HEK293 (cell line): ENCODE measurements around the gene PTPN12.

ENCODE experiments used
- CTCF ChIA-PET: fragments of 350-600 bp; formaldehyde crosslinking; extraction: SDS; loops from one replicate; lab custom pipeline; 2021; ENCODE audit warnings: antibody characterized with exemption; lab: Yijun Ruan, JAX
- POLR2A ChIA-PET: fragments of 300-600 bp; formaldehyde crosslinking; extraction: SDS; loops from one replicate; lab custom pipeline; 2020; ENCODE audit warnings: antibody characterized with exemption, inconsistent platforms; lab: Yijun Ruan, JAX
- H3K27ac ChIP-seq: fragments of 200-500 bp; sonication (Bioruptor generic); 2 replicates; pipeline ENCODE4 v1.5.1; 2014; ENCODE audit warnings: low read depth, low read length, control low read depth, inconsistent platforms; ENCODE audit errors: extremely low read depth
- H3K36me3 ChIP-seq, 2 experiments: fragments of 200-500 bp in 1 of 2; sonication (Bioruptor generic) in 1 of 2; 1 replicate in 1 of 2; 2 replicates in 1 of 2; pipeline ENCODE4 v1.5.1; 2014 to 2017; ENCODE audit warnings: inconsistent platforms in 2 of 2, low read length in 2 of 2; ENCODE audit not compliant: control insufficient read depth in 2 of 2, insufficient read depth in 1 of 2
- H3K4me1 ChIP-seq: fragments of 200-500 bp; sonication (Bioruptor generic); 2 replicates; pipeline ENCODE4 v1.5.1; 2014; ENCODE audit warnings: mild to moderate bottlenecking, low read length, inconsistent platforms; ENCODE audit not compliant: control insufficient read depth, insufficient read depth
- H3K4me3 ChIP-seq: 2 replicates; pipeline ENCODE4 v1.5.1; 2011; ENCODE audit warnings: low read depth, mild to moderate bottlenecking, control low read depth, low read length, moderate library complexity
- H3K9me3 ChIP-seq: fragments of 200-500 bp; sonication (Bioruptor generic); 2 replicates; pipeline ENCODE4 v1.5.1; 2014; ENCODE audit warnings: low read depth, low read length, inconsistent platforms; ENCODE audit not compliant: control insufficient read depth, insufficient read depth
- ELK4 ChIP-seq: IDR thresholded peaks from 2 replicates; pipeline ENCODE4 v1.6.1; 2011; ENCODE audit warnings: mild to moderate bottlenecking, low read depth, low read length, borderline replicate concordance
- FEZF1 ChIP-seq: fragments of 450-650 bp; formaldehyde crosslinking; IDR thresholded peaks from 2 replicates; pipeline ENCODE4 v1.5.1; 2016; ENCODE audit warnings: missing biosample characterization, missing genetic modification characterization
- SALL2 ChIP-seq: fragments of 450-650 bp; formaldehyde crosslinking; IDR thresholded peaks from 2 replicates; pipeline ENCODE4 v1.5.0; 2017; ENCODE audit warnings: missing biosample characterization, mild to moderate bottlenecking, missing genetic modification characterization, borderline replicate concordance
- WT1 ChIP-seq: fragments of 450-650 bp; formaldehyde crosslinking; IDR thresholded peaks from 2 replicates; pipeline ENCODE4 v1.5.1; 2016; ENCODE audit warnings: missing biosample characterization, missing genetic modification characterization
- ZBTB44 ChIP-seq: fragments of 450-650 bp; IDR thresholded peaks from 2 replicates; pipeline ENCODE4 v1.5.1; 2018; ENCODE audit warnings: missing biosample characterization, mild to moderate bottlenecking, missing genetic modification characterization
- ZEB2 ChIP-seq: fragments of 450-650 bp; formaldehyde crosslinking; IDR thresholded peaks from 2 replicates; pipeline ENCODE4 v1.5.1; 2016; ENCODE audit warnings: missing biosample characterization, missing genetic modification characterization
- ZFP69B ChIP-seq: fragments of 450-650 bp; formaldehyde crosslinking; IDR thresholded peaks from 2 replicates; pipeline ENCODE4 v1.5.1; 2016; ENCODE audit warnings: missing biosample characterization, missing genetic modification characterization
- ZIC2 ChIP-seq: fragments of 450-650 bp; formaldehyde crosslinking; IDR thresholded peaks from 2 replicates; pipeline ENCODE4 v1.5.1; 2016; ENCODE audit warnings: missing biosample characterization, missing genetic modification characterization
- ZNF112 ChIP-seq: fragments of 450-650 bp; formaldehyde crosslinking; IDR thresholded peaks from 2 replicates; pipeline ENCODE4 v1.5.0; 2017; ENCODE audit warnings: missing biosample characterization, missing genetic modification characterization
- ZNF157 ChIP-seq: fragments of 450-650 bp; formaldehyde crosslinking; IDR thresholded peaks from 2 replicates; pipeline ENCODE4 v1.5.1; 2016; ENCODE audit warnings: missing biosample characterization, missing genetic modification characterization
- ZNF16 ChIP-seq: fragments of 450-650 bp; formaldehyde crosslinking; IDR thresholded peaks from 2 replicates; pipeline ENCODE4 v1.5.1; 2016; ENCODE audit warnings: low read depth, missing biosample characterization, missing genetic modification characterization
- ZNF184 ChIP-seq: fragments of 450-650 bp; IDR thresholded peaks from 2 replicates; pipeline ENCODE4 v1.5.1; 2018; ENCODE audit warnings: missing biosample characterization, mild to moderate bottlenecking, missing genetic modification characterization
- ZNF341 ChIP-seq: fragments of 450-650 bp; formaldehyde crosslinking; IDR thresholded peaks from 2 replicates; pipeline ENCODE4; 2016; ENCODE audit warnings: low read depth, missing biosample characterization, missing genetic modification characterization
- ZNF354C ChIP-seq: fragments of 450-650 bp; formaldehyde crosslinking; IDR thresholded peaks from 2 replicates; pipeline ENCODE4 v1.5.1; 2016; ENCODE audit warnings: missing biosample characterization, missing genetic modification characterization, low read depth, borderline replicate concordance
- ZNF37A ChIP-seq: fragments of 450-650 bp; IDR thresholded peaks from 2 replicates; pipeline ENCODE4 v1.5.1; 2018; ENCODE audit warnings: missing biosample characterization, missing genetic modification characterization
- ZNF518A ChIP-seq: fragments of 450-650 bp; formaldehyde crosslinking; conservative IDR thresholded peaks from 2 replicates; pipeline ENCODE4 v1.5.1; 2016; ENCODE audit warnings: low read depth, missing biosample characterization, missing genetic modification characterization
- ZNF548 ChIP-seq: fragments of 450-650 bp; formaldehyde crosslinking; IDR thresholded peaks from 2 replicates; pipeline ENCODE4 v1.5.1; 2016; ENCODE audit warnings: missing biosample characterization, missing genetic modification characterization
- ZNF623 ChIP-seq: fragments of 450-650 bp; formaldehyde crosslinking; IDR thresholded peaks from 2 replicates; pipeline ENCODE4 v1.5.1; 2016; ENCODE audit warnings: missing biosample characterization, missing genetic modification characterization
- ZNF837 ChIP-seq: fragments of 450-650 bp; formaldehyde crosslinking; IDR thresholded peaks from 2 replicates; pipeline ENCODE4 v1.5.1; 2016; ENCODE audit warnings: missing biosample characterization, missing genetic modification characterization
- TF ChIP-seq, protein P1 (sequence below): fragments of 450-650 bp; formaldehyde crosslinking; IDR thresholded peaks from 2 replicates; pipeline ENCODE4 v1.5.1; 2017; ENCODE audit warnings: missing biosample characterization, missing genetic modification characterization
- TF ChIP-seq, protein P2 (sequence below): sonication (generic); formaldehyde crosslinking; IDR thresholded peaks from 2 replicates; pipeline ENCODE4 v1.8.1; 2022; ENCODE audit warnings: mild to moderate bottlenecking, moderate library complexity, missing genetic modification reagents

The PTPN12 gene

GRCh38 chr7:77561352-77561751, 24.3 kb downstream of the PTPN12 start:
- CTCF ChIA-PET = interaction anchor here (0.6 kb wide), 1 partner anchor 97 kb away, joined by 3 read pairs; no protein-coding TSS in a partner anchor
- Histone ChIP-seq H3K27ac (no peak overlapping the region), H3K9me3 (no peaks in the 10 kb centered on the region), H3K4me3 (no peak overlapping the region), H3K36me3 (peaks cover 0 to 3% of the 10 kb centered on the region in 2 experiments; a peak in 1 of 3 replicates), H3K4me1 (peaks cover 11% of the 10 kb centered on the region)
- POLR2A ChIA-PET = no interaction called here
- TF ChIP-seq ZEB2 (tag by site-specific recombination) (no peak), ZFP69B (tag by site-specific recombination) (no peak), ZNF623 (tag by site-specific recombination) (no peak), ZNF184 (no peak), ZNF837 (no peak), ZNF37A (tag by site-specific recombination) (no peak)

DNA sequence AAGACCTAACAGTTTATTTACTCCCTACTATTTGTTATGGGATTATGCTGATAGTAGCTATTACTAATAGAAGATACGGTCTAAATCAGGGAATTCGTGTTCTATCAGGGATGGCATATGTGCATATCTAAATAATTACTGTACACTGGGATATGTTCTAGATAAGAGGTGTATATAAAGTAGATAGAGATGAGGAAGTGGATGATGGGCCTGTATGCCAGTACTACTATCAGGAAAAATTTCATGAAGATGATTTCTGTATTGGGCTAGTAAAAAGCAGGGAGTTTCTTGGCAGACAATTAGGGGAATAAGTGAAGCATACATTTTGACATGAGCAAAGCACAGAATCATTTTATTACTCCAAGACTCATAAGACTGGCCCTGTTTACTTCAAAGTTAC, 26.2 kb downstream of the PTPN12 start:
- H3K4me3 ChIP-seq = no peak overlapping the region
- ChIA-PET POLR2A (no interaction called here), CTCF (interaction anchor here (0.7 kb wide), 1 partner anchor 20 kb away, joined by 3 read pairs; no protein-coding TSS in a partner anchor)
- H3K27ac ChIP-seq = no peak overlapping the region
- no peaks in the 10 kb centered on the region for H3K36me3 ChIP-seq
- TF ChIP-seq ZBTB44 (tag by site-specific recombination) (no peak), SALL2 (tag by site-specific recombination) (no peak), ELK4 (no peak), ZNF157 (tag by site-specific recombination) (no peak), WT1 (tag by site-specific recombination) (no peak), ZIC2 (no peak), FEZF1 (no peak)
- TF ChIP-seq, protein P1, sequence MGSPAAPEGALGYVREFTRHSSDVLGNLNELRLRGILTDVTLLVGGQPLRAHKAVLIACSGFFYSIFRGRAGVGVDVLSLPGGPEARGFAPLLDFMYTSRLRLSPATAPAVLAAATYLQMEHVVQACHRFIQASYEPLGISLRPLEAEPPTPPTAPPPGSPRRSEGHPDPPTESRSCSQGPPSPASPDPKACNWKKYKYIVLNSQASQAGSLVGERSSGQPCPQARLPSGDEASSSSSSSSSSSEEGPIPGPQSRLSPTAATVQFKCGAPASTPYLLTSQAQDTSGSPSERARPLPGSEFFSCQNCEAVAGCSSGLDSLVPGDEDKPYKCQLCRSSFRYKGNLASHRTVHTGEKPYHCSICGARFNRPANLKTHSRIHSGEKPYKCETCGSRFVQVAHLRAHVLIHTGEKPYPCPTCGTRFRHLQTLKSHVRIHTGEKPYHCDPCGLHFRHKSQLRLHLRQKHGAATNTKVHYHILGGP (tag by site-specific recombination) = no peak
- H3K4me1 ChIP-seq = peaks cover 11% of the 10 kb centered on the region
- no peaks in the 10 kb centered on the region for H3K9me3 ChIP-seq

- H3K4me3 ChIP-seq = no peak overlapping the region
- no peak overlapping the region for H3K27ac ChIP-seq
- peaks cover 11% of the 10 kb centered on the region for H3K4me1 ChIP-seq
- CTCF ChIA-PET = no interaction called here
- no peaks in the 10 kb centered on the region for H3K9me3 ChIP-seq
- POLR2A ChIA-PET = no interaction called here
- no peaks in the 10 kb centered on the region; a peak in 1 of 3 replicates for H3K36me3 ChIP-seq
- TF ChIP-seq ZNF16 = no peak
- TF ChIP-seq ZNF112 (tag by site-specific recombination) = no peak
- no peak for TF ChIP-seq ZNF548 (tag by site-specific recombination)
- no peak for TF ChIP-seq ZNF354C
- no peak for TF ChIP-seq ZNF341
- TF ChIP-seq, protein P2, sequence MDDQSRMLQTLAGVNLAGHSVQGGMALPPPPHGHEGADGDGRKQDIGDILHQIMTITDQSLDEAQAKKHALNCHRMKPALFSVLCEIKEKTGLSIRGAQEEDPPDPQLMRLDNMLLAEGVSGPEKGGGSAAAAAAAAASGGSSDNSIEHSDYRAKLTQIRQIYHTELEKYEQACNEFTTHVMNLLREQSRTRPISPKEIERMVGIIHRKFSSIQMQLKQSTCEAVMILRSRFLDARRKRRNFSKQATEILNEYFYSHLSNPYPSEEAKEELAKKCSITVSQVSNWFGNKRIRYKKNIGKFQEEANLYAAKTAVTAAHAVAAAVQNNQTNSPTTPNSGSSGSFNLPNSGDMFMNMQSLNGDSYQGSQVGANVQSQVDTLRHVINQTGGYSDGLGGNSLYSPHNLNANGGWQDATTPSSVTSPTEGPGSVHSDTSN (CRISPR knock-in tag) = no peak
- no peak for TF ChIP-seq ZNF518A (tag by site-specific recombination)
Observed at GRCh38 chr7:77565917-77566316, 28.8 kb downstream of the PTPN12 start.
